Nephron (organoid): ENCODE results near the gene SLC15A2.
"Not testable (repeated sequence)": the region's sequence is repeated elsewhere in the genome, so short reads cannot be mapped to it uniquely, and the experiment has no call there.

Experiments used
- H3K27ac Mint-ChIP-seq, 3 experiments: 2 replicates each; pipeline ENCODE4 v1.8.0; 2020; ENCODE audit warnings: mixed read lengths in 3 of 3, mild to moderate bottlenecking in 2 of 3, moderate library complexity in 1 of 3
- H3K27me3 Mint-ChIP-seq: 2 replicates; pipeline ENCODE4 v1.8.0; 2021; ENCODE audit warnings: low read depth, mild to moderate bottlenecking, moderate library complexity, mixed read lengths
- H3K36me3 Mint-ChIP-seq: 2 replicates; pipeline ENCODE4 v1.8.0; 2020; ENCODE audit warnings: low read depth, mixed read lengths
- H3K4me1 Mint-ChIP-seq: 2 replicates; pipeline ENCODE4 v1.8.0; 2020; ENCODE audit warnings: mixed read lengths
- H3K4me3 Mint-ChIP-seq, 3 experiments: 2 replicates each; pipeline ENCODE4 v1.8.0; 2020; ENCODE audit warnings: mild to moderate bottlenecking in 3 of 3, mixed read lengths in 3 of 3, moderate library complexity in 2 of 3
- H3K9me3 Mint-ChIP-seq: 2 replicates; pipeline ENCODE4 v1.8.0; 2020; ENCODE audit warnings: mixed read lengths
- CTCF ChIP-seq, 3 experiments: fragments of 200-600 bp; sonication (generic); IDR thresholded peaks; one replicate each; pipeline ENCODE4 v1.5.0; 2021; ENCODE audit warnings: antibody characterized with exemption in 3 of 3; ENCODE audit not compliant: unreplicated experiment in 3 of 3

Gene SLC15A2

GRCh38 chr3:121894301-121894990 lies at the start of gene SLC15A2:
TSS of gene SLC15A2 (plus strand) at chr3:121894401. CDS start at chr3:121894477, 76 bp downstream.
- H3K27ac Mint-ChIP-seq, result peak within 1 kb of the TSS; percentile 20 to 88 (median 66)
- no peaks in the 10 kb centered on the region for H3K27me3 Mint-ChIP-seq
- H3K9me3 Mint-ChIP-seq, result no peaks in the 10 kb centered on the region
- peak within 1 kb of the TSS in 2 of 3 experiments; percentile 63 to 75 for H3K4me3 Mint-ChIP-seq
- no peak for TF ChIP-seq CTCF (IDR thresholded peaks at IDR 0.05; ENCODE audit: unreplicated experiment in 3 of 3)
- H3K4me1 Mint-ChIP-seq, result peaks cover 19% of the 10 kb centered on the region
- H3K36me3 Mint-ChIP-seq, result no peaks in the 10 kb centered on the region

GRCh38 chr3:121844892-121845291 lies 49.3 kb upstream of the SLC15A2 start:
- H3K4me3 Mint-ChIP-seq, result no peak overlapping the region
- H3K9me3 Mint-ChIP-seq, result no peaks in the 10 kb centered on the region
- no peaks in the 10 kb centered on the region for H3K27me3 Mint-ChIP-seq
- TF ChIP-seq CTCF (IDR thresholded peaks at IDR 0.05; ENCODE audit: unreplicated experiment in 3 of 3), result no peak
- no peaks in the 10 kb centered on the region for H3K36me3 Mint-ChIP-seq
- H3K27ac Mint-ChIP-seq, result no peak overlapping the region
- H3K4me1 Mint-ChIP-seq, result no peaks in the 10 kb centered on the region

GRCh38 chr3:121852256-121852655 lies 41.9 kb upstream of the SLC15A2 start:
- H3K36me3 Mint-ChIP-seq, result peaks cover 3% of the 10 kb centered on the region
- no peak for TF ChIP-seq CTCF (IDR thresholded peaks at IDR 0.05; ENCODE audit: unreplicated experiment in 3 of 3)
- peaks cover 2% of the 10 kb centered on the region for H3K9me3 Mint-ChIP-seq
- H3K27ac Mint-ChIP-seq, result no peak overlapping the region
- H3K4me3 Mint-ChIP-seq, result no peak overlapping the region
- H3K27me3 Mint-ChIP-seq, result no peaks in the 10 kb centered on the region
- no peaks in the 10 kb centered on the region for H3K4me1 Mint-ChIP-seq

- H3K4me1 Mint-ChIP-seq, result no peaks in the 10 kb centered on the region
- peaks cover 2% of the 10 kb centered on the region for H3K9me3 Mint-ChIP-seq
- TF ChIP-seq CTCF (IDR thresholded peaks at IDR 0.05; ENCODE audit: unreplicated experiment in 3 of 3), result peak; percentile 22 to 42 (median 23)
- H3K27ac Mint-ChIP-seq, result peak overlapping the region in 2 of 3 experiments; percentile 53 to 54
- no peaks in the 10 kb centered on the region for H3K27me3 Mint-ChIP-seq
- no peak overlapping the region for H3K4me3 Mint-ChIP-seq
- peaks cover 12% of the 10 kb centered on the region for H3K36me3 Mint-ChIP-seq
Measured at GRCh38 chr3:121855555-121855954, 38.6 kb upstream of the SLC15A2 start.

- not testable (repeated sequence) for H3K27ac Mint-ChIP-seq, H3K4me1 Mint-ChIP-seq, H3K9me3 Mint-ChIP-seq, H3K27me3 Mint-ChIP-seq, H3K4me3 Mint-ChIP-seq
- peaks cover 16% of the 10 kb centered on the region for H3K36me3 Mint-ChIP-seq
Measured at GRCh38 chr3:121857778-121858177, 36.4 kb upstream of the SLC15A2 start.

- H3K27me3 Mint-ChIP-seq, H3K4me3 Mint-ChIP-seq, H3K27ac Mint-ChIP-seq, H3K4me1 Mint-ChIP-seq, H3K9me3 Mint-ChIP-seq: not testable (repeated sequence)
- H3K36me3 Mint-ChIP-seq, result peaks cover 20% of the 10 kb centered on the region
Measured at GRCh38 chr3:121863247-121863646, 31.0 kb upstream of the SLC15A2 start.

GRCh38 chr3:121863801-121864200 lies 30.4 kb upstream of the SLC15A2 start:
- TF ChIP-seq CTCF (IDR thresholded peaks at IDR 0.05; ENCODE audit: unreplicated experiment in 3 of 3), result no peak
- Mint-ChIP-seq H3K36me3 (peaks cover 16% of the 10 kb centered on the region), H3K9me3 (peaks cover 9% of the 10 kb centered on the region), H3K4me1 (no peaks in the 10 kb centered on the region), H3K4me3 (no peak overlapping the region), H3K27ac (no peak overlapping the region), H3K27me3 (no peaks in the 10 kb centered on the region)
